A673 (cell line): Measurements from ENCODE around the gene CD8B2.

Source experiments
- EZH2 ChIP-seq: fragments of 200-600 bp; sonication (generic); IDR thresholded peaks from 2 replicates; pipeline ENCODE4 v1.6.1; 2017; ENCODE audit warnings: borderline replicate concordance, low read depth, mild to moderate bottlenecking, mixed read lengths, antibody characterized with exemption, low read length; ENCODE audit not compliant: poor library complexity, severe bottlenecking
- TF ChIP-seq, protein P1 (sequence below): fragments of 300-800, 200-600 bp; sonication (generic); conservative IDR thresholded peaks from 2 replicates; pipeline ENCODE4 v1.5.1; 2017; ENCODE audit warnings: low read depth, mild to moderate bottlenecking, antibody characterized with exemption, low read length, moderate library complexity, mixed read lengths

DNA sequence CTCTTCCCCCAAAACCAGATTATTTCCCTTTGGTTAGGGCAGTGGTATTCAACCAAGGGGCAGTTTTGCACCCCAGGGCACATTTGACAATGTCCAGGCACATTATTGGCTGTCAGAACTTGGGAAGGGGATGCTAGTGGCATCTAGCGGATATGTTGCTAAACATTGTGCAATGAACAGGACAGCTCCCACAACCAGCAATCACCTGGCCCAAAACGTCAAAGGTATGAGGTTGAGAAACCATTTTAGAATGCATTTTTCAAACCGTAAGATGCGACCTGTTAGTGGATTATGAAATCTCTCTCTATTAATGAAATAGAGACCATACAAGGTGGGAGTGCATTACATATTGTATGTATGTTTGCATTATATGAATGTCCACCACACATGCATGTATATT lies 54.2 kb downstream of the CD8B2 start:
- TF ChIP-seq, protein P1, sequence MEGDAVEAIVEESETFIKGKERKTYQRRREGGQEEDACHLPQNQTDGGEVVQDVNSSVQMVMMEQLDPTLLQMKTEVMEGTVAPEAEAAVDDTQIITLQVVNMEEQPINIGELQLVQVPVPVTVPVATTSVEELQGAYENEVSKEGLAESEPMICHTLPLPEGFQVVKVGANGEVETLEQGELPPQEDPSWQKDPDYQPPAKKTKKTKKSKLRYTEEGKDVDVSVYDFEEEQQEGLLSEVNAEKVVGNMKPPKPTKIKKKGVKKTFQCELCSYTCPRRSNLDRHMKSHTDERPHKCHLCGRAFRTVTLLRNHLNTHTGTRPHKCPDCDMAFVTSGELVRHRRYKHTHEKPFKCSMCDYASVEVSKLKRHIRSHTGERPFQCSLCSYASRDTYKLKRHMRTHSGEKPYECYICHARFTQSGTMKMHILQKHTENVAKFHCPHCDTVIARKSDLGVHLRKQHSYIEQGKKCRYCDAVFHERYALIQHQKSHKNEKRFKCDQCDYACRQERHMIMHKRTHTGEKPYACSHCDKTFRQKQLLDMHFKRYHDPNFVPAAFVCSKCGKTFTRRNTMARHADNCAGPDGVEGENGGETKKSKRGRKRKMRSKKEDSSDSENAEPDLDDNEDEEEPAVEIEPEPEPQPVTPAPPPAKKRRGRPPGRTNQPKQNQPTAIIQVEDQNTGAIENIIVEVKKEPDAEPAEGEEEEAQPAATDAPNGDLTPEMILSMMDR: no peak
- TF ChIP-seq EZH2: no peak
